K562 (cell line): ENCODE data around the gene HDAC7. TPM values are rescaled to one million over a fixed set of nuclear protein-coding genes. Genes with fewer than 3 reads are reported as not detected.

ENCODE experiments used
- ATF1 ChIP-seq, 2 experiments: fragments of 450-650 bp in 1 of 2; IDR thresholded peaks; 2 replicates each; pipeline ENCODE4 v1.6.1; 2016; ENCODE audit warnings: missing compliant biosample characterization in 1 of 2, missing genetic modification characterization in 1 of 2
- BRCA1 ChIP-seq, 2 experiments: fragments of 450-650 bp in 1 of 2; sonication (generic) in 1 of 2; formaldehyde crosslinking in 1 of 2; IDR thresholded peaks; 2 replicates each; pipeline versions ENCODE4 v1.5.0 to v1.6.1; 2017 to 2020; ENCODE audit warnings: mild to moderate bottlenecking in 1 of 2, missing genetic modification reagents in 1 of 2
- CGGBP1 ChIP-seq: fragments of 250-450 bp; sonication (Bioruptor Pico); IDR thresholded peaks from 2 replicates; pipeline ENCODE4 v1.9.0; 2021; ENCODE audit warnings: mild to moderate bottlenecking
- GATAD2A ChIP-seq: fragments of 450-650 bp; IDR thresholded peaks from 2 replicates; pipeline ENCODE4 v1.6.1; 2017
- ILF3 ChIP-seq: fragments of 450-650 bp; IDR thresholded peaks from 2 replicates; pipeline ENCODE4 v1.6.1; 2018; ENCODE audit warnings: antibody characterized with exemption, mild to moderate bottlenecking, moderate library complexity, borderline replicate concordance
- KAT7 ChIP-seq: sonication (generic); formaldehyde crosslinking; IDR thresholded peaks from 2 replicates; pipeline ENCODE4 v1.8.0; 2022; ENCODE audit warnings: missing genetic modification reagents, mild to moderate bottlenecking, borderline replicate concordance
- MTA3 ChIP-seq: fragments of 450-650 bp; formaldehyde crosslinking; IDR thresholded peaks from 2 replicates; pipeline ENCODE4 v1.6.1; 2017; ENCODE audit warnings: mild to moderate bottlenecking, borderline replicate concordance
- PHF21A ChIP-seq: fragments of 450-650 bp; IDR thresholded peaks from 2 replicates; pipeline ENCODE4 v1.6.1; 2017; ENCODE audit warnings: low read depth, borderline replicate concordance
- TCF7L2 ChIP-seq: fragments of 150-350 bp; IDR thresholded peaks from 2 replicates; pipeline ENCODE4 v1.6.1; 2016; ENCODE audit warnings: low read depth, mild to moderate bottlenecking, low read length, moderate library complexity
- TOE1 ChIP-seq, 2 experiments: fragments of 450-650 bp in 1 of 2; sonication (generic) in 1 of 2; formaldehyde crosslinking in 1 of 2; IDR thresholded peaks; 2 replicates each; pipeline versions ENCODE4 v1.7.1 to v1.8.0; 2016 to 2022; ENCODE audit warnings: borderline replicate concordance in 2 of 2, mild to moderate bottlenecking in 2 of 2, antibody characterized with exemption in 1 of 2, inconsistent platforms in 1 of 2, low read depth in 1 of 2, missing genetic modification reagents in 1 of 2, moderate library complexity in 1 of 2
- TSHZ1 ChIP-seq: fragments of 250-450 bp; sonication (Bioruptor Pico); IDR thresholded peaks from 2 replicates; pipeline ENCODE4 v1.4.0; 2020; ENCODE audit warnings: mild to moderate bottlenecking, moderate library complexity
- U2AF2 ChIP-seq: fragments of 200-400 bp; formaldehyde crosslinking; optimal IDR thresholded peaks from 2 replicates; pipeline ENCODE3; 2017; ENCODE audit warnings: low read depth, mild to moderate bottlenecking, low read length
- ZBTB7A ChIP-seq: IDR thresholded peaks from 2 replicates; pipeline ENCODE4 v1.6.1; 2011; ENCODE audit warnings: low read depth, mild to moderate bottlenecking, low read length, moderate library complexity, borderline replicate concordance; ENCODE audit not compliant: control insufficient read depth
- ZC3H8 ChIP-seq: fragments of 450-650 bp; IDR thresholded peaks from 2 replicates; pipeline ENCODE4 v1.6.1; 2017
- ZNF12 ChIP-seq: sonication (generic); formaldehyde crosslinking; IDR thresholded peaks from 2 replicates; pipeline ENCODE4 v1.4.0; 2020; ENCODE audit warnings: mild to moderate bottlenecking, missing genetic modification reagents
- ZNF668 ChIP-seq: fragments of 250-450 bp; sonication (Bioruptor Pico); IDR thresholded peaks from 2 replicates; pipeline ENCODE4 v1.8.0; 2022; ENCODE audit warnings: mild to moderate bottlenecking, inconsistent platforms
- polyA plus RNA-seq, 8 experiments: library from polyadenylated mRNA; depleted of rRNA in 4 of 8; stranded (reverse) in 5 of 8; unstranded in 3 of 8; fragments of >200 nt; fragmentation: Nextera tagmentation in 2 of 8; fragmentation: Illumina TruSeq in 1 of 8; extraction: Ambion mirVana in 2 of 8; extraction: Trizol in 1 of 8; gene quantifications; 2 replicates each; pipeline versions ENCODE4 v1.2.1 to v1.2.3, GENCODE V29; 2011 to 2014; ENCODE audit warnings: inconsistent platforms in 1 of 8, missing spikeins in 1 of 8
- total RNA-seq, 7 experiments: library from RNA; depleted of rRNA in 6 of 7; stranded (reverse); fragments of >200 nt in 6 of 7; fragmentation: Illumina TruSeq in 2 of 7; extraction: Trizol in 2 of 7; gene quantifications; 2 replicates each; pipeline versions ENCODE4 v1.2.1 to v1.2.3, GENCODE V29; 2011 to 2021; ENCODE audit warnings: low replicate concordance in 1 of 7
- TF ChIP-seq, protein P1 (sequence below), 2 experiments: fragments of 450-650 bp in 1 of 2; IDR thresholded peaks; 2 replicates each; pipeline ENCODE4 v1.6.1; 2011 to 2017; ENCODE audit warnings: low read depth in 2 of 2, antibody characterized with exemption in 1 of 2, borderline replicate concordance in 1 of 2, low read length in 1 of 2, mild to moderate bottlenecking in 1 of 2, mixed read lengths in 1 of 2; ENCODE audit not compliant: control insufficient read depth in 1 of 2

The HDAC7 gene
- total and polyA plus RNA-seq, 9 of the 15 experiments (the other 6 are each of a cell fraction or from before 2014, with no cell fraction given): 2.5 to 129 (median 31.1) TPM

- TF ChIP-seq TSHZ1 (CRISPR knock-in tag): no peak
- no peak for TF ChIP-seq BRCA1 (IDR thresholded peaks at IDR 0.05)
- no peak for TF ChIP-seq BRCA1 (CRISPR knock-in tag; IDR thresholded peaks at IDR 0.05)
- no peak for TF ChIP-seq TOE1 (IDR thresholded peaks at IDR 0.05; ENCODE audit: borderline replicate concordance)
- TF ChIP-seq TOE1 (CRISPR knock-in tag; IDR thresholded peaks at IDR 0.05; ENCODE audit: borderline replicate concordance, low read depth): no peak
- no peak for TF ChIP-seq ZNF668
- TF ChIP-seq U2AF2: no peak
- no peak for TF ChIP-seq TCF7L2
- TF ChIP-seq CGGBP1 (CRISPR knock-in tag): no peak
- TF ChIP-seq ILF3: peak; percentile 78; the same call in 1 of the 2 replicates
- no peak for TF ChIP-seq GATAD2A
- TF ChIP-seq ZBTB7A: peak; percentile 54; the same call in 1 of the 2 replicates
- peak; percentile 52; the same call in 1 of the 2 replicates for TF ChIP-seq KAT7
- TF ChIP-seq, protein P1, sequence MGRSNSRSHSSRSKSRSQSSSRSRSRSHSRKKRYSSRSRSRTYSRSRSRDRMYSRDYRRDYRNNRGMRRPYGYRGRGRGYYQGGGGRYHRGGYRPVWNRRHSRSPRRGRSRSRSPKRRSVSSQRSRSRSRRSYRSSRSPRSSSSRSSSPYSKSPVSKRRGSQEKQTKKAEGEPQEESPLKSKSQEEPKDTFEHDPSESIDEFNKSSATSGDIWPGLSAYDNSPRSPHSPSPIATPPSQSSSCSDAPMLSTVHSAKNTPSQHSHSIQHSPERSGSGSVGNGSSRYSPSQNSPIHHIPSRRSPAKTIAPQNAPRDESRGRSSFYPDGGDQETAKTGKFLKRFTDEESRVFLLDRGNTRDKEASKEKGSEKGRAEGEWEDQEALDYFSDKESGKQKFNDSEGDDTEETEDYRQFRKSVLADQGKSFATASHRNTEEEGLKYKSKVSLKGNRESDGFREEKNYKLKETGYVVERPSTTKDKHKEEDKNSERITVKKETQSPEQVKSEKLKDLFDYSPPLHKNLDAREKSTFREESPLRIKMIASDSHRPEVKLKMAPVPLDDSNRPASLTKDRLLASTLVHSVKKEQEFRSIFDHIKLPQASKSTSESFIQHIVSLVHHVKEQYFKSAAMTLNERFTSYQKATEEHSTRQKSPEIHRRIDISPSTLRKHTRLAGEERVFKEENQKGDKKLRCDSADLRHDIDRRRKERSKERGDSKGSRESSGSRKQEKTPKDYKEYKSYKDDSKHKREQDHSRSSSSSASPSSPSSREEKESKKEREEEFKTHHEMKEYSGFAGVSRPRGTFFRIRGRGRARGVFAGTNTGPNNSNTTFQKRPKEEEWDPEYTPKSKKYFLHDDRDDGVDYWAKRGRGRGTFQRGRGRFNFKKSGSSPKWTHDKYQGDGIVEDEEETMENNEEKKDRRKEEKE (IDR thresholded peaks at IDR 0.05; ENCODE audit: borderline replicate concordance in 1 of 2, control insufficient read depth in 1 of 2, low read depth in 2 of 2, low read length in 1 of 2): no peak
- TF ChIP-seq ATF1 (CRISPR knock-in tag; IDR thresholded peaks at IDR 0.05): no peak
- TF ChIP-seq ATF1 (tag; IDR thresholded peaks at IDR 0.05): no peak
- no peak for TF ChIP-seq PHF21A
- TF ChIP-seq ZC3H8: no peak
- TF ChIP-seq MTA3: no peak
- TF ChIP-seq ZNF12: no peak
These were observed 46.4 kb downstream of the HDAC7 start, which contains the start of gene SLC48A1 (continued) for GRCh38 chr12:47773062-47773857.
